HCT116 (cell line): ENCODE measurements around the gene TARBP1. TPM values are rescaled to one million over a fixed set of nuclear protein-coding genes. Genes with fewer than 3 reads are reported as not detected.

Experiments used
- ATAC-seq: fragments of 200-7000 bp; cut with Tn5 transposase; 2 replicates; pipeline ENCODE4 v1.9.1; 2020; ENCODE audit warnings: mild to moderate bottlenecking, moderate library complexity
- BruUV-seq: library from RNA; stranded (reverse); fragments of 400-500 nt; replicated peaks from 2 replicates; lab custom pipeline; 2021; lab: Mats Ljungman, UMichigan
- CTCF ChIA-PET: fragments of 300-600 bp; sonication (Branson Sonifier 250); formaldehyde crosslinking; loops from one replicate; lab custom pipeline; 2021; ENCODE audit warnings: antibody characterized with exemption; lab: Charles Lee
- POLR2A ChIA-PET: fragments of 300-600, 350-600 bp; sonication (Branson Sonifier 250); formaldehyde crosslinking; loops from one replicate; lab custom pipeline; 2021; ENCODE audit warnings: antibody characterized with exemption; lab: Charles Lee
- RAD21 ChIA-PET, 2 experiments: fragments of 300-600 bp; sonication (Branson Sonifier 250); formaldehyde crosslinking; loops; one replicate each; lab custom pipeline; 2023; ENCODE audit warnings: low total read pairs in 2 of 2; ENCODE audit not compliant: uncharacterized antibody in 2 of 2, unreplicated experiment in 2 of 2, low non-redundant PET in 1 of 2; lab: Charles Lee
- DNase-seq: peaks from one replicate; pipeline ENCODE4 v3.0.0-alpha.2; 2010; ENCODE audit warnings: low read depth, low spot score
- H2AFZ ChIP-seq: fragments of 200-600 bp; shearing (Covaris generic), sonication (generic); 2 replicates; pipeline ENCODE4 v1.6.1; 2017; ENCODE audit warnings: low read depth, mixed run types, mixed read lengths, antibody characterized with exemption, low read length; ENCODE audit not compliant: poor library complexity, severe bottlenecking
- H3K27ac ChIP-seq: 2 replicates; pipeline ENCODE4 v1.5.1; 2012; ENCODE audit warnings: low read depth, low read length
- H3K27me3 ChIP-seq: fragments of 200-600 bp; sonication (generic); 2 replicates; pipeline ENCODE4 v1.6.1; 2016; ENCODE audit warnings: mixed run types, low read length, mixed read lengths; ENCODE audit not compliant: insufficient read depth
- H3K36me3 ChIP-seq, 2 experiments: fragments of 200-500 bp in 1 of 2; fragments of 200-600 bp in 1 of 2; sonication (Bioruptor generic) in 1 of 2; sonication (generic) in 1 of 2; 2 replicates each; pipeline versions ENCODE4 v1.5.1 to v1.6.1; 2014 to 2016; ENCODE audit warnings: low read length in 2 of 2, inconsistent platforms in 1 of 2, mixed read lengths in 1 of 2, mixed run types in 1 of 2; ENCODE audit not compliant: insufficient read depth in 2 of 2, control insufficient read depth in 1 of 2
- H3K4me1 ChIP-seq, 2 experiments: fragments of 200-600 bp in 1 of 2; sonication (generic) in 1 of 2; 2 replicates each; pipeline versions ENCODE4 v1.5.1 to v1.6.1; 2012 to 2017; ENCODE audit warnings: low read length in 2 of 2, inconsistent platforms in 1 of 2, mild to moderate bottlenecking in 1 of 2, mixed read lengths in 1 of 2, mixed run types in 1 of 2, moderate library complexity in 1 of 2; ENCODE audit not compliant: insufficient read depth in 2 of 2, control insufficient read depth in 1 of 2
- H3K4me2 ChIP-seq: fragments of 200-600 bp; sonication (generic); 2 replicates; pipeline ENCODE4 v1.6.1; 2017; ENCODE audit warnings: mixed run types, low read length, mixed read lengths
- H3K4me3 ChIP-seq, 2 experiments: fragments of 200-600 bp in 1 of 2; sonication (generic) in 1 of 2; replicated peaks in 1 of 2; 2 replicates each; pipeline ENCODE4 v1.5.1; 2011 to 2016; ENCODE audit warnings: low read length in 2 of 2, control low read depth in 1 of 2, low read depth in 1 of 2, mild to moderate bottlenecking in 1 of 2, mixed read lengths in 1 of 2, mixed run types in 1 of 2
- H3K79me2 ChIP-seq: fragments of 200-600 bp; sonication (generic); 2 replicates; pipeline ENCODE4 v1.6.1; 2017; ENCODE audit warnings: mild to moderate bottlenecking, mixed run types, low read length, moderate library complexity, mixed read lengths; ENCODE audit not compliant: insufficient read depth
- H3K9ac ChIP-seq: fragments of 200-600 bp; sonication (generic); 2 replicates; pipeline ENCODE4 v1.6.1; 2016; ENCODE audit warnings: low read length, mixed read lengths
- H3K9me2 ChIP-seq: fragments of 200-600 bp; sonication (generic), shearing (Covaris generic); 2 replicates; pipeline ENCODE4 v1.6.1; 2017; ENCODE audit warnings: mixed run types, mild to moderate bottlenecking, moderate library complexity; ENCODE audit not compliant: insufficient read depth
- H3K9me3 ChIP-seq, 2 experiments: fragments of 200-500 bp in 1 of 2; fragments of 200-600 bp in 1 of 2; sonication (Bioruptor generic) in 1 of 2; sonication (generic) in 1 of 2; 2 replicates each; pipeline ENCODE4 v1.6.1; 2014 to 2017; ENCODE audit warnings: low read length in 2 of 2, mixed read lengths in 2 of 2, inconsistent platforms in 1 of 2, low read depth in 1 of 2, mild to moderate bottlenecking in 1 of 2, mixed run types in 1 of 2, moderate library complexity in 1 of 2; ENCODE audit not compliant: control insufficient read depth in 1 of 2, insufficient read depth in 1 of 2
- H4K20me1 ChIP-seq: fragments of 200-600 bp; sonication (generic), shearing (Covaris generic); 2 replicates; pipeline ENCODE4 v1.6.1; 2017; ENCODE audit warnings: mixed run types, mild to moderate bottlenecking, moderate library complexity; ENCODE audit not compliant: insufficient read depth
- CEBPB ChIP-seq: IDR thresholded peaks from 2 replicates; pipeline ENCODE4 v1.6.1; 2012; ENCODE audit warnings: low read depth
- CTCF ChIP-seq, 3 experiments: fragments of 200-600 bp in 1 of 3; sonication (generic) in 1 of 3; IDR thresholded peaks in 2 of 3; conservative IDR thresholded peaks in 1 of 3; 2 replicates each; pipeline ENCODE4 v1.5.1; 2012 to 2017; ENCODE audit warnings: low read depth in 2 of 3, low read length in 2 of 3, antibody characterized with exemption in 1 of 3, borderline replicate concordance in 1 of 3, control low read depth in 1 of 3, mild to moderate bottlenecking in 1 of 3, mixed read lengths in 1 of 3, mixed run types in 1 of 3, moderate library complexity in 1 of 3; ENCODE audit not compliant: insufficient read depth in 1 of 3
- EZH2 ChIP-seq: fragments of 200-600 bp; sonication (generic); IDR thresholded peaks from 2 replicates; pipeline ENCODE4 v1.6.1; 2017; ENCODE audit warnings: antibody characterized with exemption, mixed run types
- JUND ChIP-seq: IDR thresholded peaks from 2 replicates; pipeline ENCODE4 v1.6.1; 2012
- POLR2A ChIP-seq: IDR thresholded peaks from 2 replicates; pipeline ENCODE4 v1.7.0; 2011; ENCODE audit warnings: borderline replicate concordance; ENCODE audit not compliant: insufficient read depth, insufficient read length; ENCODE audit errors: extremely low read depth
- POLR2AphosphoS5 ChIP-seq: IDR thresholded peaks from 2 replicates; pipeline ENCODE4 v1.6.1; 2011; ENCODE audit warnings: mild to moderate bottlenecking, low read depth, low read length, moderate library complexity
- REST ChIP-seq: IDR thresholded peaks from 2 replicates; pipeline ENCODE4 v1.6.1; 2012; ENCODE audit warnings: low read depth
- SP1 ChIP-seq: IDR thresholded peaks from 2 replicates; pipeline ENCODE4 v1.6.1; 2012; ENCODE audit warnings: low read depth
- TCF7L2 ChIP-seq: IDR thresholded peaks from 2 replicates; pipeline ENCODE4 v1.7.0; 2011; ENCODE audit warnings: borderline replicate concordance, inconsistent platforms; ENCODE audit not compliant: insufficient read depth, insufficient read length; ENCODE audit errors: extremely low read depth
- ZBTB33 ChIP-seq: IDR thresholded peaks from 2 replicates; pipeline ENCODE4 v1.6.1; 2011; ENCODE audit warnings: mild to moderate bottlenecking, low read length, moderate library complexity; ENCODE audit not compliant: insufficient replicate concordance; ENCODE audit errors: extremely low read depth
- intact Hi-C: fragments of 100-400 bp; cut with micrococcal nuclease; formaldehyde crosslinking; loops from 2 replicates; pipeline ENCODE4 v1.10.0; 2022
- total RNA-seq: library from RNA; stranded (reverse); gene quantifications from one replicate; pipeline ENCODE4 v1.2.1, GENCODE V29; 2021; ENCODE audit not compliant: unreplicated experiment

TARBP1 gene
- total RNA-seq, 1 experiment from 2014 or later = 17.2 TPM

- Histone ChIP-seq H3K9ac (no peak overlapping the region), H3K9me2 (no peaks in the 10 kb centered on the region), H3K27ac (no peak overlapping the region), H3K4me2 (no peak overlapping the region), H4K20me1 (no peaks in the 10 kb centered on the region), H3K4me3 (no peak overlapping the region), H3K36me3 (no peaks in the 10 kb centered on the region), H3K27me3 (no peaks in the 10 kb centered on the region), H3K79me2 (no peaks in the 10 kb centered on the region), H2AFZ (no peak overlapping the region), H3K9me3 (no peaks in the 10 kb centered on the region), H3K4me1 (peaks cover 13 to 35% of the 10 kb centered on the region in 2 experiments)
- no TSS peak for BruUV-seq
- ATAC-seq (no peak), DNase-seq (no peak)
- RAD21 ChIA-PET = interaction anchor here in 1 of 2 experiments (0.7 kb wide), 1 partner anchor 581 kb away, joined by 3 read pairs; no protein-coding TSS in a partner anchor
- POLR2A ChIA-PET = no interaction called here
- TF ChIP-seq REST (no peak), ZBTB33 (no peak), CTCF (IDR thresholded peaks at IDR 0.05 in 2 of 3, conservative IDR thresholded peaks at IDR 0.05 in 1 of 3; ENCODE audit: borderline replicate concordance in 1 of 3, insufficient read depth in 1 of 3, low read depth in 2 of 3, low read length in 2 of 3) (no peak), CEBPB (no peak), POLR2A (no peak), JUND (no peak), TCF7L2 (no peak), SP1 (no peak), POLR2AphosphoS5 (no peak), EZH2 (no peak)
- intact Hi-C loops = no loop called here
- CTCF ChIA-PET = no interaction called here
Observed at GRCh38 chr1:234502785-234503184, 23.8 kb upstream of the TARBP1 start.
